Colonic mucosa (tissue), 4 donors: ENCODE measurements around the gene DLGAP4. TPM values are rescaled to one million over a fixed set of nuclear protein-coding genes. Genes with fewer than 3 reads are reported as not detected.

Experiments
- DNase-seq: peaks from one replicate; pipeline ENCODE4 v3.0.0-alpha.2; 2020
- H3K27ac ChIP-seq: fragments of 200-600 bp; one replicate; pipeline ENCODE4 v1.8.0; 2021
- H3K27me3 ChIP-seq: fragments of 200-600 bp; one replicate; pipeline ENCODE4 v1.8.0; 2021
- H3K36me3 ChIP-seq: fragments of 200-600 bp; one replicate; pipeline ENCODE4 v1.8.0; 2021
- H3K4me1 ChIP-seq: fragments of 200-600 bp; one replicate; pipeline ENCODE4 v1.8.0; 2021; ENCODE audit warnings: mild to moderate bottlenecking
- H3K4me3 ChIP-seq: fragments of 200-600 bp; one replicate; pipeline ENCODE4 v1.8.0; 2021
- H3K9ac ChIP-seq, 2 donors: one replicate each; pipeline ENCODE4 v1.7.0; 2013; ENCODE audit warnings: control low read depth in 2 of 2, low read depth in 2 of 2, low read length in 2 of 2
- H3K9me3 ChIP-seq: fragments of 200-600 bp; one replicate; pipeline ENCODE4 v1.8.0; 2021
- intact Hi-C: fragments of 100-400 bp; cut with DNase I; formaldehyde crosslinking; loops from one replicate; pipeline ENCODE4 v1.14.1; 2022
- total RNA-seq, 2 donors: library from RNA; stranded (reverse); fragmentation: NEBNext Ultra II Directional in 1 of 2; extraction: Animal tissue kit (Norgen Biotek cat#: 25700) in 1 of 2; gene quantifications; one replicate each; pipeline ENCODE4 v1.2.1, GENCODE V29; 2021
- TF ChIP-seq, protein P1 (sequence below): fragments of 200-600 bp; IDR thresholded peaks from one replicate; pipeline ENCODE4 v1.8.0; 2022; ENCODE audit warnings: antibody characterized with exemption, mild to moderate bottlenecking
- donor health status: healthy.
- donor health status: DM: no; HTN: no; CAD: no.
- donor health status: DM: no; HTN: no; CAD: no.

DLGAP4 gene
- total RNA-seq, 2 donors from 2014 or later: 43.1 to 48.6 TPM

DNA sequence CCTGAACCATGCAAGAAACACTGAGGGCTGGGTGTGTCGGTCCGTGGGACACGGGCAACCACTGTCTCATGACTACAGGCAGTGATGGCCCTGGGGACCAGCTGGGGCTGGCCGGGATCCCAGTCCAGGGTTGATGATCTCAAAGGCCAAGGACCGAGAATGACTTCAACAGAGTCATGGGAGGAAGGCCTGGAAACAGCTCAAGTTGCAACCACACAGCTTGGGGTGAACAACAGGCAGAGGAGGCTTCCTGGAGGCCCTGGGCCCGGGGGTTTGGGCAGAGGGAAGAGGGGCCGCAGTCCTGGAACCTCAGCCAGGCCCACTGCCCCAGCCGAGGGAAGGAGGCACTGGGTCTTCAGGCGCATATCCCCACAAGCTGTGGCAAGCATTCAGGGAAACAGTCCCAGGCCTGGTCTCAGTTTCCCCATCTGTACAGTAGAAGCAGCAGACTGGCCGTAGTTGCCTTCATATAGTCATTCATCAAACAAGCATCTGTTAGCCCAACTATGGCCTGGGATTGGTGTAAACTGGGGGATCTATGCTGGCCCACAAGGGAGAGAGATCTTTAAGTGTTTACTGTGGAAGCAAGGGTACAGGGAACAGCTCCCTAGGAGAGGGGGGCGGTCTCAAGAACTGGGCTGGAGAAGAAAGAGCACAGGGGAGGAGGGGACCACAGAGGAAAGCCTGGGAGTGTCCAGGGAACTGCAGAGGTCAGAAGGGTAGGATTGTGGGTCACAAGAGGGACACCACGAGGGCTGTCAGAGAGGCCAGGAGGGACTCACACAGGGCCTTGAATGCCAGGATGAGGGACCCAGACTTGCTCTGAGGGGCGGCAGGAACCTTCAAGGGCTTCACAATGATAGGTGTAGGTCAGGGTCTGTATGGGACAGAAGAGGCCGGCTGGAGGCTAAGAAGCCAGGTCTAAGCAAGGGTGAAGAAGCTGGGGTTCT is 237.3 kb downstream of the DLGAP4 start:
- H3K9ac ChIP-seq: peak overlapping the region; percentile 40 to 66
- no peaks in the 10 kb centered on the region for H3K9me3 ChIP-seq
- peak; percentile 60 for DNase-seq
- no peaks in the 10 kb centered on the region for H3K27me3 ChIP-seq
- H3K4me1 ChIP-seq: no peaks in the 10 kb centered on the region
- TF ChIP-seq, protein P1, sequence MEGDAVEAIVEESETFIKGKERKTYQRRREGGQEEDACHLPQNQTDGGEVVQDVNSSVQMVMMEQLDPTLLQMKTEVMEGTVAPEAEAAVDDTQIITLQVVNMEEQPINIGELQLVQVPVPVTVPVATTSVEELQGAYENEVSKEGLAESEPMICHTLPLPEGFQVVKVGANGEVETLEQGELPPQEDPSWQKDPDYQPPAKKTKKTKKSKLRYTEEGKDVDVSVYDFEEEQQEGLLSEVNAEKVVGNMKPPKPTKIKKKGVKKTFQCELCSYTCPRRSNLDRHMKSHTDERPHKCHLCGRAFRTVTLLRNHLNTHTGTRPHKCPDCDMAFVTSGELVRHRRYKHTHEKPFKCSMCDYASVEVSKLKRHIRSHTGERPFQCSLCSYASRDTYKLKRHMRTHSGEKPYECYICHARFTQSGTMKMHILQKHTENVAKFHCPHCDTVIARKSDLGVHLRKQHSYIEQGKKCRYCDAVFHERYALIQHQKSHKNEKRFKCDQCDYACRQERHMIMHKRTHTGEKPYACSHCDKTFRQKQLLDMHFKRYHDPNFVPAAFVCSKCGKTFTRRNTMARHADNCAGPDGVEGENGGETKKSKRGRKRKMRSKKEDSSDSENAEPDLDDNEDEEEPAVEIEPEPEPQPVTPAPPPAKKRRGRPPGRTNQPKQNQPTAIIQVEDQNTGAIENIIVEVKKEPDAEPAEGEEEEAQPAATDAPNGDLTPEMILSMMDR: no peak
- intact Hi-C loops: no loop called here
- H3K4me3 ChIP-seq: peak overlapping the region; percentile 55
- H3K36me3 ChIP-seq: no peaks in the 10 kb centered on the region
- H3K27ac ChIP-seq: peak overlapping the region; percentile 80

DNA sequence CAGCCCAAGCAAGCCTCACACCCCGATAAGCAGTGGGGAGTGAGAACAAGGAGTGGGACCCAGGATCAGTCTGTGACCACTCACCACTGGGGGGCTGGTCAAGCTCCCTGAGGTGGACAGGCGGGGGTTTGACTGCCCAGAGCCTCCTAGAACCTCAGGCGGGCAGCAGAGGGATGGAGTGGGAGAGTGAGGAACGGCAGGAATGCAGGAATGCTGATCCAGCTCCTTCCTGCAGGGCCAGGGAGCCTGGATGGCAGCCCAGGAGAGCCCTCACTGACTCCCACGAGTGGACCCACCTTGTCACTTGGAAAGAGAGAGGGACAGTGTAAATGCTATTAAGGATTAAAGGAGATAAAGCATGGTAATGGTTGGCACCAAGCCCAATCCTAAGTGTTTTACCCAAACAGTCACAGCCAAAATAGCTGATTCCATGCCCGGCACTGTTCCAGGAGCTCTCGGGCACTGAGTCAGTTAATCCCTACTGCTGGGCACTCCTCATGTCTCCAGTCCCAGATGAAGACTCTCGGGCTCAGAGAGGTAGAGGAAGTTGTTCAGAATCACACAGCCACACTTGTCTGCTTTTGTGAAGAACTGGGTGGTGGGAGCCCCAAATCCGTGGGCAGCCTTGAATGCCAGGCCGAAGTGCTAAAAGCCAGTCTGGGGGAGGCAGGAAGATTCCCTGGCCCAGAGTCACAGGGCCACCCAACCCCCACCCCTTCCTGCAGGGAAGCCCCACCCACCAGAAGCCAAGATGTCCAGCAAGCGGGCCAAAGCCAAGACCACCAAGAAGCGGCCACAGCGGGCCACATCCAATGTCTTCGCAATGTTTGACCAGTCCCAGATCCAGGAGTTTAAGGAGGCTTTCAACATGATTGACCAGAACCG is 238.2 kb downstream of the DLGAP4 start:
- H3K9me3 ChIP-seq: no peaks in the 10 kb centered on the region
- H3K9ac ChIP-seq: peak overlapping the region in 1 of 2 donors; percentile 5
- intact Hi-C loops: no loop called here
- no peak overlapping the region for H3K4me3 ChIP-seq
- no peak for DNase-seq
- H3K4me1 ChIP-seq: no peaks in the 10 kb centered on the region
- no peaks in the 10 kb centered on the region for H3K27me3 ChIP-seq
- no peaks in the 10 kb centered on the region for H3K36me3 ChIP-seq
- no peak overlapping the region for H3K27ac ChIP-seq
- TF ChIP-seq, protein P1: no peak

DNA sequence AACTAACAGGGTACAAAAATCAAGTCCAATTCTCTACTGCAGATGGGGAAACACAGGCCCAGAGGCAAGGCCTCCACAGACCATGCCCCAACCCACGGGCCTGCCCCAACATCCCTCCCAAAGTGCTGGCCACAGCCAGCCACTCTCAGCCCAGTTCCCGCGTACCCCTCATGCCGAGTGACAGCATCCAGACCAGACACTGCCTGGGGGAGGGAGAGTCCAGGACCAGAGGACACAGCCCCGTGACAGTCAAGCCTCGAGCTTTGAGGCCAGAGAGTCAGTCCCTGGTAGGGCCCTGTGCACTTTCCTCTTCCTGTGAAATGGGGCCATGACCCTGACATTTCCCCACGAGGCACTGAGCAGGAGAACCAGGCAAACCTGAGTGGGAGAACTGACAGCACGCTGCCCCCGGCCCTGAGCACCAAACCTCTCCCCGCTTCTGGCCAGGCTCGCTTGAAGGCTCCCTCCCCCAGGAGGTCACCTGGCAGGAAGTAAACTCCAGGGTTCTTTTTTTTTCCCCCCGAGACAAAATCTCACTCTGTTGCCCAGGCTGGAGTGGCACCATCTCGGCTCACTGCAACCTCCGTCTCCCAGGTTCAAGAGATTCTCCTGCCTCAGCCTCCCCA is 240.1 kb downstream of the DLGAP4 start:
- H3K36me3 ChIP-seq: no peaks in the 10 kb centered on the region
- no peaks in the 10 kb centered on the region for H3K9me3 ChIP-seq
- H3K4me3 ChIP-seq: no peak overlapping the region
- no peak overlapping the region for H3K9ac ChIP-seq
- intact Hi-C loops: no loop called here
- H3K27me3 ChIP-seq: no peaks in the 10 kb centered on the region
- no peak overlapping the region for H3K27ac ChIP-seq
- DNase-seq: no peak
- no peaks in the 10 kb centered on the region for H3K4me1 ChIP-seq
- TF ChIP-seq, protein P1: no peak

DNA sequence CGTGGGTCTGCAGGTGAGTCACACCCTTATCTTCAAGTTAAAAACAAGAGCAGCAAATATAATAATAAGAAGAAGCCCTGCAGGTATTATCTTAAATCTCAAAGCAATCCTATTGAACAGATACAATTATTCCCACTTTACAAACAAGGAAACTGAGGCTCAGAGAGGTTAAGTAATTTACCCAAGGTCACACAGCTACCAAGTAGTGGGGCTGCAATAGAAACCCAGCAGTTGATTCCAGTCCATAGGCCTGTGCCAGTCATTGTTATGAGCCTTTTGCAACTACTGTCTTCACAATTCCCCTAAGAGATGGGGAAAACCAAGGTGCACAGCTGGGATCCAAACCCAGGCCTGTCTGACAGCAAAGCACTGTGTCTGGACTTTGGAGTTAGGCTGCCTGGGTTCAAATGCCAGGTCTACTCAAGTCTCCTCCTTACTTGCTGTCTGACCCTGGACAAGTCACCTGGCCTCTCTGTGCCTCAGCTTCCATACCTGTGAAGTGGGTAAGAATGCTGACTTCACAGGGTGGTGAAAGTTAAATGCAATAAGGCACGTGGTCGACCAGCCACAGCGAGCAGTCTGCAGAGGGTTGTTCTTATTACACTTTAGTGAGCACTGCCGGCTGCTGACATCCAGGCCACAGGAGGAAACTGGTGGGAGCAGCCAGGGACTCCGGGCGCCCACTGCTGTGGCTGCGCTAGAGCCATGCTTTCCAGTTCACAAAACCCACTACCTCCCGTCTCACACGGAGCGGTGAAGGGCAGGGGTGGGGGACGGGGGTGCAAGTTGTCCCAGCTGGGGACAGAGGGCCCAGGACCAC is 241.3 kb downstream of the DLGAP4 start:
- Histone ChIP-seq H3K4me3 (no peak overlapping the region), H3K36me3 (no peaks in the 10 kb centered on the region), H3K4me1 (no peaks in the 10 kb centered on the region), H3K27me3 (no peaks in the 10 kb centered on the region), H3K27ac (no peak overlapping the region), H3K9me3 (no peaks in the 10 kb centered on the region), H3K9ac (no peak overlapping the region)
- intact Hi-C loops: no loop called here
- TF ChIP-seq, protein P1: no peak
- DNase-seq: no peak
